ENCODE measurements around the gene PCYOX1L. TPM values are rescaled to one million over a fixed set of nuclear protein-coding genes. Genes with fewer than 3 reads are reported as not detected.

PCYOX1L gene
- total RNA-seq, 1 experiment from 2014 or later = 51.6 TPM

DNA sequence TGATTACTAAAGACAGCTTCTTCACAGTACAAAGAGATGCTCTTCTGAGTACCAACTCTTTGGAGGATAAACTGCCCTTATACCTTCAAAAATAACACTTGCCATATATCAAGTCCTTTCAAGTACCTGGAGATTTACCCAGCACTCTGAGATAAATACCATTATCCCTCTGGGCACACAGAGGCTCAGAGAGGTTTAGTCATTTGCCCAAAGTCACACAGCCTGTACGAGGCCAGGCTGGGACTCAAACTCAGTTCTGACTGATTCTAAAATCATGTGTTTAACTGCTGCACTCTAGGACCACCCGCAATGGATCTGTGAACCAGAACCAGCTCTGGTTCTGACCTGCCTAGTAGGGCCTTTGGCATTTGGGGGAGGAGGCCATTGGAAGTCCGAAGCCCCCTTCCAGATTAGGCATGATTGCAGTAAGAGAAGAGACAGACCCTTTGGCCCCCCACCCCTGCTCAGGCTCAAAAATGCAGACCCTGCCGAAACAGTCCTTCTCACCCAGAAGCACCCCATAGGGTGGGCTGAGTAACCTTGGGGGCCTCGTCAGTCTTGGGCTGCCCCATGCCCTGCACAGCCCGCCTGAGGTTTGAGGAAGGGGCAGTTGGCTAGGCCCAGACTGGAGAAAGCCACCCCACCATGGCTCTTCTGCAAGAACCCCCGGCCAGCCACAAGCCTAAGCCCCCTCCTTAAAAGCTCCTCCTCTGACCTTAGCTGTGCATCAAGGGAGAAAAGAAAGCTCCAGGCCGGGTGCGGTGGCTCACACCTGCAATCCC lies 54.1 kb downstream of the PCYOX1L start:
- Histone ChIP-seq H3K9me3 (ENCODE audit: low read length) (no peaks in the 10 kb centered on the region), H3K27ac (ENCODE audit: low read length) (no peak overlapping the region), H2AFZ (ENCODE audit: low read length) (no peak overlapping the region), H3K4me1 (ENCODE audit: low read length) (peaks cover 3% of the 10 kb centered on the region; the same call in 1 of the 2 replicates), H3K9me2 (replicated peaks; ENCODE audit: insufficient read depth, low read length) (no peaks in the 10 kb centered on the region), H3K4me2 (ENCODE audit: low read depth, low read length, poor library complexity, severe bottlenecking) (no peak overlapping the region), H3K79me2 (ENCODE audit: low read length) (no peaks in the 10 kb centered on the region), H3K36me3 (ENCODE audit: insufficient read depth, low read length) (no peaks in the 10 kb centered on the region), H3K27me3 (ENCODE audit: low read length) (no peaks in the 10 kb centered on the region), H3K9ac (ENCODE audit: low read length) (no peak overlapping the region), H3K4me3 (ENCODE audit: low read length) (no peak overlapping the region), H4K20me1 (ENCODE audit: insufficient read depth, low read depth, low read length) (no peaks in the 10 kb centered on the region)
- no peak for DNase-seq

DNA sequence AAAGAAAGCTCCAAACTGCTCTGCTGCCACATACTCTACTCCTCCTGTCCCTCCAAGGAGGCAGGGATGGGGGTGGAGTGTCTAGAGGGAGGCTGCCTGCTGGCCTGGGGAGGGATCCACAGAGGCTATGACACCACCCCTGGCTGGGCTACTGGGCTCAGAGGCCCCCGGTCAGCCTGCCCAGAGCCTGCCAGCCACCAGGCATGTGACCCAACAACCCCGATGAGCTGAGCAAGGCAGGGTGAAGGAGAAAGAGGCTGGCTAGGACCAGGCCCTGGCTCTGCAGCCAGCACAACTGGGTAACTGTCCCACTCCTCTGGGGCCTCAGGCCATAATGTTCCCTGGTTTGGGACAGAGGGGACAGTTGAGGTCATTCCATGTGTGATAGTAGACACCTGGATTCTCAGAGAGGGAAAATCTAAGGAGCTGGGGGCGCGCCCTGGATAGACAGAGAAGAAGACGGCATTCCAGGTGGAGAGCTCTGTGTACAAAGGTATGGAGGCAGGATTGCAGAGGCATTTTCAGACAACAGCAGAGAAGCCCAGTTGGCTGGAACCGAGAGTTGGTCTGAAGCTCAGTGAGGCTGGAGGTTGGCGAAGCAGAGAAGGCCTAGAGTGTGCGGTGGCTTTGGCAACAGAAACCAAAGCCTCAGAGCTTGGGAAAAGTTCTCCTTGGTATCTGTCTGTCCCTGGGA lies 55.1 kb downstream of the PCYOX1L start:
- H3K79me2 ChIP-seq (ENCODE audit: low read length) = no peaks in the 10 kb centered on the region
- no peaks in the 10 kb centered on the region for H3K4me1 ChIP-seq (ENCODE audit: low read length)
- no peak overlapping the region for H3K4me2 ChIP-seq (ENCODE audit: low read depth, low read length, poor library complexity, severe bottlenecking)
- no peaks in the 10 kb centered on the region for H4K20me1 ChIP-seq (ENCODE audit: insufficient read depth, low read depth, low read length)
- H3K27ac ChIP-seq (ENCODE audit: low read length) = no peak overlapping the region
- H2AFZ ChIP-seq (ENCODE audit: low read length) = no peak overlapping the region
- no peak overlapping the region for H3K4me3 ChIP-seq (ENCODE audit: low read length)
- H3K9me3 ChIP-seq (ENCODE audit: low read length) = no peaks in the 10 kb centered on the region
- H3K9ac ChIP-seq (ENCODE audit: low read length) = no peak overlapping the region
- no peak for DNase-seq
- no peaks in the 10 kb centered on the region for H3K9me2 ChIP-seq (replicated peaks; ENCODE audit: insufficient read depth, low read length)
- H3K36me3 ChIP-seq (ENCODE audit: insufficient read depth, low read length) = no peaks in the 10 kb centered on the region
- H3K27me3 ChIP-seq (ENCODE audit: low read length) = no peaks in the 10 kb centered on the region

DNA sequence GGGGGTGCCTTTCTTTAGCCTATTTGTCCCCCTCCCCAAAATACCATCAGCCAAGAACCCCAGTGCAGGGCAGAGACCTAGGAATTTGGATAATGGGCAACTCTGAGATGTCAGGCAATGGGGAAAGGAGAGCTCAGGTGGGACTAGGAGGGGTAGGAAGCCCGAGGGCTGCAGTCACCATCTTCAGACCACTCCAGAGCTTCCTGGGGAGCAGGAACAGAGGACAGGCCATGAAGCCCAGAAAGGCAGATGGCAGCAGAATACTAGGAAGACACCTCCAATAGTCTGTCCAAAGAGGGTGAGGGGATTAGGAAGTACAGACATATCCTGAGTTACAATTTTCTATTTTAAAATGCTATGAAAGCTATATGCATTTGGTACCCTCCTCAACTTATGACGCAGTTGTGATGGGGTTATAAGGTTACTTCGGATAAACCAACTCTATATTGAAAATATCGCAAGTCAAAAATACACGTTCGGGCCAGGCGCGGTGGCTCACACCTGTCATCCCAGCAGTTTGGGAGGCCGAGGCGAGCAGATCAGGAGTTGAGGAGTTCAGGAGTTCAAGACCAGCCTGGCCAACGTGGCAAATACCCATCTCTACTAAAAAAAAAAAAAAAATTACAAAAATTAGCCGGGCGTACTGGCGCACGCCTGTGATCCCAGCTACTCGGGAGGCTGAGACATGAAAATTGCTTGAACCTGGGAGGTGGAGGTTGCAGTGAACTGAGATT lies 55.8 kb downstream of the PCYOX1L start:
- Histone ChIP-seq H3K4me2 (ENCODE audit: low read depth, low read length, poor library complexity, severe bottlenecking) (no peak overlapping the region), H3K27me3 (ENCODE audit: low read length) (no peaks in the 10 kb centered on the region), H4K20me1 (ENCODE audit: insufficient read depth, low read depth, low read length) (no peaks in the 10 kb centered on the region), H3K79me2 (ENCODE audit: low read length) (no peaks in the 10 kb centered on the region), H3K9me2 (replicated peaks; ENCODE audit: insufficient read depth, low read length) (no peaks in the 10 kb centered on the region), H2AFZ (ENCODE audit: low read length) (no peak overlapping the region), H3K27ac (ENCODE audit: low read length) (no peak overlapping the region), H3K4me3 (ENCODE audit: low read length) (no peak overlapping the region), H3K9me3 (ENCODE audit: low read length) (no peaks in the 10 kb centered on the region), H3K4me1 (ENCODE audit: low read length) (no peaks in the 10 kb centered on the region), H3K36me3 (ENCODE audit: insufficient read depth, low read length) (no peaks in the 10 kb centered on the region), H3K9ac (ENCODE audit: low read length) (no peak overlapping the region)
- DNase-seq = no peak

DNA sequence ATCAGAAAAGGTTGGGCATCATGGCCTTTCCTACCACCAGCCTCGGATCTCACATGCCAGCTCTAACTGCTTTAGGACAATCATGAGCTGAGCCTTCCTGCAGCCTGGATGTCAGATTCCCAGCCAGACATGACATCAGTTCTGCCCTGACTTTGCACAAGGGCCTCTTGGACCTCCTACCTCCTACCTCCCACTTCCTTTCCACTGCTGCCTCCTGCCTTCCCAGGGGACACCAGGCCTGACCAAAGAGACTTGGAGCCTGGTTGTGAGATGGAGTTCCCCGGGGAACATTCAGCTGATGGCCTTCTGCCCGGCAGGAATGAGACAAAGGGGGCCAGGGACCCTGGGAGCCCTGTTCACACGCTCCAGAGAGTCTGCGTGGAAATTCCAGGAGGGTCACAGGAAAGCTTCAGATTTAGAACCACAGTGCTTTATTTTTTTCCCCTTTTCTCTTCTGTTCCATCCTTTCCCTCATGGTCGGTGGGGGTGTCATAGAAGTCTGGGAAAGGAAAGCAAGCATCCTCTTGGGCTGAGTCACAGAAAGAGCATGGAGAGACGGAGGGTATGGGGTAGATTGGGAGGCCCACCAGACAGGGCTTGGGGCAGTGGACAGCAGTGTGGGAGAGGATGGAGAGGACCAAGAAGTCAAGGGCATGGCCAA lies 56.7 kb downstream of the PCYOX1L start:
- Histone ChIP-seq H3K9ac (ENCODE audit: low read length) (no peak overlapping the region), H3K79me2 (ENCODE audit: low read length) (no peaks in the 10 kb centered on the region), H3K4me3 (ENCODE audit: low read length) (no peak overlapping the region), H3K27ac (ENCODE audit: low read length) (no peak overlapping the region), H3K9me2 (replicated peaks; ENCODE audit: insufficient read depth, low read length) (no peaks in the 10 kb centered on the region), H3K36me3 (ENCODE audit: insufficient read depth, low read length) (no peaks in the 10 kb centered on the region), H3K4me1 (ENCODE audit: low read length) (no peaks in the 10 kb centered on the region), H4K20me1 (ENCODE audit: insufficient read depth, low read depth, low read length) (no peaks in the 10 kb centered on the region), H2AFZ (ENCODE audit: low read length) (no peak overlapping the region), H3K27me3 (ENCODE audit: low read length) (no peaks in the 10 kb centered on the region), H3K9me3 (ENCODE audit: low read length) (no peaks in the 10 kb centered on the region), H3K4me2 (ENCODE audit: low read depth, low read length, poor library complexity, severe bottlenecking) (no peak overlapping the region)
- DNase-seq = no peak

DNA sequence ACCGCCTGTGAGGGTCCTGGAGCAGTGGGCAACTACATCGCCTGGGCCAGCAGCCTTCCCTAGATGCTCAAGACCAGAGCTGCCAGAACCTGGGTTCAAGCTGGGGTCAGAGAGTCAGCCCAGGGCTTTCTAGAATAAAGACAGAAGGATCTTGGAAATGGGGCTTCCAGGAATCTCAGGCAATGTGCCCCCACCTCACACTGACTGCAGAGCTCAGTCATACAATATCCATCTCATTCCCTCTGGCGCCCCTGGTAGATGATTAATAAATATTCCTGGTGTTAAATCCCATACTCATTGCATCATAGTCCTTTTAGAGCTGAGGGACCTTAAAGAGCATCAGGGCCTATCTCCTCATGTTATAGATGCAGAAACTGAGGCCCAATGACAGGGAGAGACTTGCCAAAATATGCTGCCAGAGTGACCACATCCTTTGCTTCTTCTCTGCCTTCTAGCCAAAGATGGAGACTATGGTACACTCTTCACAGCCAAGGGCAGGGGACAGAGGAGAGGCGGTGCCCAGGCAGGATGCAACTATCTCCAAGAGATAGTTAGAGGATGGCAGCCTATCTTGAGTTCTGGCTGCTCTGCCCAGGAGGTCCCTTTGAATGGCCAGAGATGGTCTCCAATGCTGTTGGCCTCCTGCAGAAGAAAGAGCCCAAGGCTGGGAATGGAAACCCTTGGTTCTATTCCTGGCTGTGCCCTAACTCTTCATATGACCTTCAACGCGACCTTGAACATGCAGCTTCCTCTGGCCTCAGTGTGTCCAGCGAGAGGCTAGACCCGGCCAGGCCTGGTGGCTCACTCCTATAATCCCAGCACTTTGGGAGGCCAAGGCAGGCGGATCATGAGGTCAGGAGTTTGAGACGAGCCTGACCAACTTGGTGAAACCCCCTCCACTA lies 57.5 kb downstream of the PCYOX1L start:
- Histone ChIP-seq H3K9ac (ENCODE audit: low read length) (no peak overlapping the region), H2AFZ (ENCODE audit: low read length) (no peak overlapping the region), H3K36me3 (ENCODE audit: insufficient read depth, low read length) (no peaks in the 10 kb centered on the region), H3K9me2 (replicated peaks; ENCODE audit: insufficient read depth, low read length) (no peaks in the 10 kb centered on the region), H3K4me3 (ENCODE audit: low read length) (no peak overlapping the region), H3K4me1 (ENCODE audit: low read length) (no peaks in the 10 kb centered on the region), H3K27me3 (ENCODE audit: low read length) (no peaks in the 10 kb centered on the region), H3K79me2 (ENCODE audit: low read length) (no peaks in the 10 kb centered on the region), H3K4me2 (ENCODE audit: low read depth, low read length, poor library complexity, severe bottlenecking) (no peak overlapping the region), H4K20me1 (ENCODE audit: insufficient read depth, low read depth, low read length) (no peaks in the 10 kb centered on the region), H3K27ac (ENCODE audit: low read length) (no peak overlapping the region), H3K9me3 (ENCODE audit: low read length) (no peaks in the 10 kb centered on the region)
- DNase-seq = no peak

DNA sequence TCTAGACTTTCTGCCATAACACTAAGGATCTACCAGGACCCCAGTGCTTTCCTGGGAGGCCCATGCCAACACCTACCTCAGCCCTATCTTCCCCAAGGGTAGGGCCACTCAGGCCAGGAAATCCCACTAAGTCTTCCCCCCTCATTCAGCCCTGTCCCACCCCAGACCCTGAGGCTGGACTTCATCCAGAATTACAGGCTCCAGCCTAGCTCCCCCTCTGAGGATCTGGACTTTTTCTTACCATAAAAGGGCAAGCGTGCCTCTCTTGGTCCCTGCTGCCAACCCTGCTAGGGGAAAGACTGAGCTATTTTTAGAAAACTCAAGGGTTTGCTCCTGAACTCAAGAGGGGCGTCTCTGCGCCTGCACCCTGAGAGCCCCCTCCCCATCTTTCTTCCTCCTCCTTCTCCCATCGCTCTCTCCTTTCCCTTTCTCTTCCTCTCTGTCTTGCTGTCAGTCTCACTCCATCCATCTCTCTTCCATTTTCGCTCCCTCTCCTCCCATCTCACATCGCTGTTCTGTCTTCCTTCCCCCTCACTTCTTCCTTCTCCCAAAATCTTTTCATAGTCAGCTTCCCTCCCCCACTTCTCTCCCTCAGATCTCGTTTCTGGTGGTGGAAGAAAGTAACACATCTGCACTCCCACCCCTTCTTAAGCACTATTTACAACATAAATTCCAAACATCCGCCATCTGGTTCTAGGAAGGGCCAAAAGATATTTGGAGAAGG lies 59.3 kb downstream of the PCYOX1L start:
- DNase-seq = no peak
- Histone ChIP-seq H2AFZ (ENCODE audit: low read length) (no peak overlapping the region), H3K4me2 (ENCODE audit: low read depth, low read length, poor library complexity, severe bottlenecking) (no peak overlapping the region), H3K27me3 (ENCODE audit: low read length) (no peaks in the 10 kb centered on the region), H3K4me3 (ENCODE audit: low read length) (no peak overlapping the region), H3K9me2 (replicated peaks; ENCODE audit: insufficient read depth, low read length) (no peaks in the 10 kb centered on the region), H4K20me1 (ENCODE audit: insufficient read depth, low read depth, low read length) (no peaks in the 10 kb centered on the region), H3K9me3 (ENCODE audit: low read length) (no peaks in the 10 kb centered on the region), H3K79me2 (ENCODE audit: low read length) (no peaks in the 10 kb centered on the region), H3K4me1 (ENCODE audit: low read length) (no peaks in the 10 kb centered on the region), H3K27ac (ENCODE audit: low read length) (no peak overlapping the region), H3K9ac (ENCODE audit: low read length) (no peak overlapping the region), H3K36me3 (ENCODE audit: insufficient read depth, low read length) (no peaks in the 10 kb centered on the region)

DNA sequence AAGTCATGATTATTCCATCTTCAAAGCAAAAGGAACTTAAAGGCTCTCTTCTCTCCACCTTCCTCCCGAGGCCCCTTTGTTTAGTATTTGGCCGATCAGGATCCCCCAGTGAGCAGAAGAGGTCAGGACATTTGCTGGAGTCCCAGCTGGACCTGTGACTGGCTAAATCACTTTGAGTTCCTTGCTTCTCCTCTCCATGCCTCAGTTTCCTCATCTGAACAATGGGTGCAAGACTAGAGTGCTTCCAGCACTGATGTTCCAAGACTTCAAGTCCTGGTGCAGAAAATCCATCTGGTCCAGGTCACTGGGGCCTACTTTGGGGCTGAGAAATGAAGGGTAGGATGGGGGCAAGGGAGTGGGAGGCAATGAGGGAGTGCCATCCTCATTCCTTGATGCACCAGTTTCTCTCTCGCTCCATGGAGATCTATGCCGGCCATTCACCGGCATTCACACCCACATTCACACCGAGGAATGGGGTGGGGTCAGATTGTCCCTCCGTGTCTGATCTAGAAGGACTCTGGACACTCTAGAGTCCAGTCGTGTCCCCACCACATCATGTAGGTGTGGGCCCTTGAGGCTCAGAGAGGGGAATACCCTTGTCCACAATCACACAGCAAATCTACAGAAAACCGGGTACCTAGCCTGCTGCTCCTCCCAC lies 60.0 kb downstream of the PCYOX1L start:
- Histone ChIP-seq H3K27me3 (ENCODE audit: low read length) (no peaks in the 10 kb centered on the region), H3K27ac (ENCODE audit: low read length) (no peak overlapping the region), H3K4me2 (ENCODE audit: low read depth, low read length, poor library complexity, severe bottlenecking) (no peak overlapping the region), H3K9me3 (ENCODE audit: low read length) (no peaks in the 10 kb centered on the region), H3K4me3 (ENCODE audit: low read length) (no peak overlapping the region), H4K20me1 (ENCODE audit: insufficient read depth, low read depth, low read length) (no peaks in the 10 kb centered on the region), H3K4me1 (ENCODE audit: low read length) (peaks cover 6% of the 10 kb centered on the region; the same call in 1 of the 2 replicates), H3K9ac (ENCODE audit: low read length) (no peak overlapping the region), H3K36me3 (ENCODE audit: insufficient read depth, low read length) (no peaks in the 10 kb centered on the region), H3K79me2 (ENCODE audit: low read length) (no peaks in the 10 kb centered on the region), H3K9me2 (replicated peaks; ENCODE audit: insufficient read depth, low read length) (no peaks in the 10 kb centered on the region), H2AFZ (ENCODE audit: low read length) (no peak overlapping the region)
- DNase-seq = no peak
